Bronchial smooth muscle cell (primary cell): ENCODE data around the gene CRTAP. TPM values are rescaled to one million over a fixed set of nuclear protein-coding genes. Genes with fewer than 3 reads are reported as not detected.

Source experiments
- total RNA-seq: library from RNA; depleted of rRNA; stranded (reverse); fragments of >200 nt; gene quantifications from 2 replicates; pipeline ENCODE4 v1.2.1, GENCODE V29; 2014

The CRTAP gene
- total RNA-seq: 204 and 253 TPM in 2 replicates

DNA sequence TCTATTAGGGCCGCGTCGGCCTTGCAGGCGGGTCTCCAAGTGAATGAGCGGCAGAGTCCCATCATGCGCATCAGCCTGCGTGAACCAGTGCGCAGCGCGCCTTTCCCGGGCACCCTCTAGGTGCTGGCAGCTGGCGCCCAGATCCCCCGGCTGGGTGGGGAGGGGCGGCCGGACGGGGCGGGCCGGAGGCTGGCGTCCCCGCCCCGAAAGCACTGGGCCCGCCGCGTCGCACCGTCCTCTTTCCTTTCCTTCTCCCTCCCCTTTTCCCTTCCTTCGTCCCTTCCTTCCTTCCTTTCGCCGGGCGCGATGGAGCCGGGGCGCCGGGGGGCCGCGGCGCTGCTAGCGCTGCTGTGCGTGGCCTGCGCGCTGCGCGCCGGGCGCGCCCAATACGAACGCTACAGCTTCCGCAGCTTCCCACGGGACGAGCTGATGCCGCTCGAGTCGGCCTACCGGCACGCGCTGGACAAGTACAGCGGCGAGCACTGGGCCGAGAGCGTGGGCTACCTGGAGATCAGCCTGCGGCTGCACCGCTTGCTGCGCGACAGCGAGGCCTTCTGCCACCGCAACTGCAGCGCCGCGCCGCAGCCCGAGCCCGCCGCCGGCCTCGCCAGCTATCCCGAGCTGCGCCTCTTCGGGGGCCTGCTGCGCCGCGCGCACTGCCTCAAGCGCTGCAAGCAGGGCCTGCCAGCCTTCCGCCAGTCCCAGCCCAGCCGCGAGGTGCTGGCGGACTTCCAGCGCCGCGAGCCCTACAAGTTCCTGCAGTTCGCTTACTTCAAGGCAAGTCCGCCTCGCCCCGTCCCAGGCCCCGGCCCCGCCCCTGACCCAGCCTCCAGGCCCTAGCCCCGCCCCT, at the start of gene CRTAP:
Gene CRTAP, plus strand, starts transcription at position 243 of the 850 bp plus-strand sequence. Its CDS starts 64 bp downstream, at position 307.

Other genes starting within 250 kb of the CRTAP start
- gene CCR4, start 162.4 kb upstream of the CRTAP start, total RNA-seq: not detected in 2 replicates
- 57.5 and 69.1 TPM in 2 replicates for gene GLB1, start 16.9 kb upstream of the CRTAP start, total RNA-seq
- 2.5 and 2.8 TPM in 2 replicates for gene TMPPE, start 16.9 kb upstream of the CRTAP start, total RNA-seq
- gene SUSD5, start 104.8 kb downstream of the CRTAP start, total RNA-seq: 3.9 and 5.7 TPM in 2 replicates
- gene FBXL2, start 163.4 kb downstream of the CRTAP start, total RNA-seq: 14.8 and 16.5 TPM in 2 replicates